GM23338 (cell line): Measurements from ENCODE around the gene CACNA2D4. TPM values are rescaled to one million over a fixed set of nuclear protein-coding genes. Genes with fewer than 3 reads are reported as not detected.

Experiments
- ATAC-seq: fragments of 200-7000 bp; cut with Tn5 transposase; 3 replicates; pipeline ENCODE4 v1.9.1; 2020
- DNase-seq: peaks from one replicate; pipeline ENCODE4 v3.0.0-alpha.2; 2015; ENCODE audit warnings: low spot score
- H2AFZ ChIP-seq: fragments of 200-600 bp; sonication (generic); 2 replicates; pipeline ENCODE4 v1.8.0; 2016; ENCODE audit warnings: antibody characterized with exemption, mild to moderate bottlenecking, moderate library complexity
- H3F3A ChIP-seq: fragments of 200-600 bp; sonication (generic); replicated peaks from 2 replicates; pipeline ENCODE4 v1.8.0; 2017; ENCODE audit warnings: antibody characterized with exemption, mixed run types, low read depth
- H3K27ac ChIP-seq: fragments of 200-600 bp; sonication (generic); 2 replicates; pipeline ENCODE4 v1.6.1; 2016; ENCODE audit warnings: low read depth
- H3K27me3 ChIP-seq: fragments of 200-600 bp; sonication (generic); 2 replicates; pipeline ENCODE4 v1.8.0; 2016; ENCODE audit warnings: mild to moderate bottlenecking, mixed run types, moderate library complexity; ENCODE audit not compliant: insufficient read depth
- H3K36me3 ChIP-seq: fragments of 200-600 bp; sonication (generic); 2 replicates; pipeline ENCODE4 v1.8.0; 2016; ENCODE audit warnings: mild to moderate bottlenecking; ENCODE audit not compliant: insufficient read depth
- H3K4me1 ChIP-seq: fragments of 200-600 bp; sonication (generic); 2 replicates; pipeline ENCODE4 v1.8.0; 2016; ENCODE audit warnings: mild to moderate bottlenecking, moderate library complexity; ENCODE audit not compliant: insufficient read depth
- H3K4me2 ChIP-seq: fragments of 200-600 bp; sonication (generic); 2 replicates; pipeline ENCODE4 v1.7.1; 2017; ENCODE audit warnings: mixed run types
- H3K4me3 ChIP-seq: fragments of 200-600 bp; sonication (generic); 2 replicates; pipeline ENCODE4 v1.6.1; 2016; ENCODE audit warnings: mixed run types
- H3K79me2 ChIP-seq: fragments of 200-600 bp; sonication (generic); replicated peaks from 2 replicates; pipeline ENCODE4 v1.8.0; 2017; ENCODE audit warnings: mild to moderate bottlenecking; ENCODE audit not compliant: insufficient read depth
- H3K9me2 ChIP-seq: fragments of 200-600 bp; sonication (generic); 2 replicates; pipeline ENCODE4 v1.8.0; 2017; ENCODE audit not compliant: insufficient read depth
- H4K20me1 ChIP-seq: fragments of 200-600 bp; sonication (generic); replicated peaks from 2 replicates; pipeline ENCODE4 v1.8.0; 2017; ENCODE audit warnings: mild to moderate bottlenecking; ENCODE audit not compliant: insufficient read depth
- H3K27ac Mint-ChIP-seq: 2 replicates; pipeline ENCODE4 v1.8.0; 2020; ENCODE audit warnings: inconsistent platforms, mild to moderate bottlenecking, moderate library complexity, mixed read lengths
- H3K27me3 Mint-ChIP-seq: 3 replicates; pipeline ENCODE4 v1.8.0; 2022; ENCODE audit warnings: low read depth, mild to moderate bottlenecking, moderate library complexity, mixed read lengths, inconsistent platforms; ENCODE audit not compliant: insufficient read depth, poor library complexity
- H3K36me3 Mint-ChIP-seq: 3 replicates; pipeline ENCODE4 v1.8.0; 2021; ENCODE audit warnings: low read depth, mild to moderate bottlenecking, inconsistent platforms, moderate library complexity, mixed read lengths
- H3K4me1 Mint-ChIP-seq: 3 replicates; pipeline ENCODE4 v1.8.0; 2020; ENCODE audit warnings: mild to moderate bottlenecking, inconsistent platforms, mixed read lengths
- H3K4me3 Mint-ChIP-seq: 3 replicates; pipeline ENCODE4 v1.8.0; 2021; ENCODE audit warnings: moderate library complexity, mild to moderate bottlenecking, inconsistent platforms, mixed read lengths
- H3K9me3 Mint-ChIP-seq: 3 replicates; pipeline ENCODE4 v1.8.0; 2020; ENCODE audit warnings: moderate library complexity, mild to moderate bottlenecking, inconsistent platforms, mixed read lengths
- CREB1 ChIP-seq: fragments of 250-450 bp; sonication (Bioruptor Pico); IDR thresholded peaks from 2 replicates; pipeline ENCODE4 v1.5.0; 2020; ENCODE audit warnings: low read depth, mild to moderate bottlenecking, moderate library complexity
- ETS1 ChIP-seq: IDR thresholded peaks from 2 replicates; pipeline ENCODE4 v1.6.1; 2016; ENCODE audit warnings: antibody characterized with exemption
- EZH2 ChIP-seq: fragments of 200-600 bp; sonication (generic); IDR thresholded peaks from one replicate; pipeline ENCODE4 v1.8.0; 2017; ENCODE audit warnings: antibody characterized with exemption, mild to moderate bottlenecking, low read depth; ENCODE audit not compliant: unreplicated experiment
- EZH2phosphoT487 ChIP-seq: fragments of 200-600 bp; sonication (generic); IDR thresholded peaks from one replicate; pipeline ENCODE4 v1.8.1; 2018; ENCODE audit warnings: antibody characterized with exemption; ENCODE audit not compliant: unreplicated experiment
- JUNB ChIP-seq: IDR thresholded peaks from one replicate; pipeline ENCODE4 v1.6.1; 2016; ENCODE audit warnings: antibody characterized with exemption; ENCODE audit not compliant: unreplicated experiment
- NANOG ChIP-seq: IDR thresholded peaks from 2 replicates; pipeline ENCODE4 v1.6.1; 2016; ENCODE audit warnings: antibody characterized with exemption, borderline replicate concordance
- POLR2AphosphoS5 ChIP-seq: IDR thresholded peaks from 2 replicates; pipeline ENCODE4 v1.6.1; 2016; ENCODE audit warnings: antibody characterized with exemption, low read depth
- REST ChIP-seq: IDR thresholded peaks from one replicate; pipeline ENCODE4 v1.6.1; 2018; ENCODE audit warnings: antibody characterized with exemption; ENCODE audit not compliant: unreplicated experiment
- STAT1 ChIP-seq: IDR thresholded peaks from one replicate; pipeline ENCODE4 v1.6.1; 2016; ENCODE audit warnings: antibody characterized with exemption; ENCODE audit not compliant: unreplicated experiment
- ZNF114 ChIP-seq: fragments of 250-450 bp; sonication (Bioruptor Pico); IDR thresholded peaks from 2 replicates; pipeline ENCODE4 v1.5.0; 2020; ENCODE audit warnings: mild to moderate bottlenecking, moderate library complexity
- ZNF331 ChIP-seq: fragments of 250-450 bp; sonication (Bioruptor Pico); IDR thresholded peaks from 2 replicates; pipeline ENCODE4 v1.5.0; 2020; ENCODE audit warnings: low read depth, mild to moderate bottlenecking, moderate library complexity
- polyA plus RNA-seq: library from polyadenylated mRNA; unstranded; fragments of >200 nt; fragmentation: Nextera tagmentation; extraction: Ambion mirVana; gene quantifications from 2 replicates; pipeline ENCODE4 v1.2.1, GENCODE V29; 2016
- total RNA-seq: library from RNA; depleted of rRNA; stranded (reverse); fragments of >200 nt; shearing (Covaris generic); gene quantifications from 2 replicates; pipeline ENCODE4 v1.2.3, GENCODE V29; 2014
- TF ChIP-seq, protein P1 (sequence below), 2 experiments: fragments of 200-600 bp in 1 of 2; sonication (generic) in 1 of 2; conservative IDR thresholded peaks; 2 replicates each; pipeline versions ENCODE4 v1.5.1 to v1.6.1; 2016 to 2017; ENCODE audit warnings: antibody characterized with exemption in 2 of 2, low read depth in 2 of 2, mild to moderate bottlenecking in 2 of 2, moderate library complexity in 1 of 2

CACNA2D4 gene
- total and polyA plus RNA-seq, 2 experiments from 2014 or later, result 0.07 to 0.24 TPM

DNA sequence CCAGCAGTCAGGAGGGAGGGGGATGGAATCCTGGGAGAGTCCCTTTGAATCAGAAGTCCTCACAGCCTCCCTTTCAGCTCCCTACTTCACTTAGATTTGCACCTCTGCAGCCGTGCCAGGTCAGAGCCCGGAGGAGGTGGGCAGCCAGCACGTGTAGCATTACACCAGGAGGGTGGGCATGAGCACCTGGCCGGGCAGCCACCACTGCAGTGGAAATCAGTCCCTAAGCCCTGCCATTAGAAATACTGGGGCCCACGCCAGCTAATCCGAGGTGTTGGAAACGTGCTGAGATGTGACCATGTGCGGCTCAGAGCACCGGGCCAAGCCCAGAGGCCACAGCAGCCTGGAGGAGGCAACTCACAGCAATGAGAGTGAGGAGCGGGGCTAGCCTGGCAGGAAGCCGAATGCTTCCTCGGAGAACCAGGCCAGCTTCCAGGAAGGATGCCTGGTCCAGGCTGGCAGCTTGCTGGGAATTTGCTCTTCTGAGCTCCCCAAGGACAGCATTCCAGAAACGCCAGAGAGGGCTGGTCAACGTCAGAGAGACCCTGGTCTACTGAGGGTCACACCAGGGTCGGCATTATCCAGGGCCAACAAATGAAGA lies 9.4 kb upstream of the CACNA2D4 start:
- DNase-seq (no peak), ATAC-seq (no peak)
- Mint-ChIP-seq H3K9me3 (no peaks in the 10 kb centered on the region), H3K4me3 (no peak overlapping the region), H3K4me1 (no peaks in the 10 kb centered on the region; the same call in 2 of the 3 replicates), H3K36me3 (no peaks in the 10 kb centered on the region), H3K27ac (no peak overlapping the region), H3K27me3 (peaks cover 16% of the 10 kb centered on the region)
- Histone ChIP-seq H3F3A (peaks cover under 1% of the 10 kb centered on the region; the same call in 1 of the 2 replicates), H3K36me3 (no peaks in the 10 kb centered on the region), H3K27me3 (no peaks in the 10 kb centered on the region), H3K9me2 (no peaks in the 10 kb centered on the region), H3K27ac (no peak overlapping the region), H4K20me1 (no peaks in the 10 kb centered on the region), H3K79me2 (no peaks in the 10 kb centered on the region), H3K4me3 (no peak overlapping the region), H3K4me1 (no peaks in the 10 kb centered on the region), H3K4me2 (no peak overlapping the region), H2AFZ (no peak overlapping the region)
- TF ChIP-seq, protein P1, sequence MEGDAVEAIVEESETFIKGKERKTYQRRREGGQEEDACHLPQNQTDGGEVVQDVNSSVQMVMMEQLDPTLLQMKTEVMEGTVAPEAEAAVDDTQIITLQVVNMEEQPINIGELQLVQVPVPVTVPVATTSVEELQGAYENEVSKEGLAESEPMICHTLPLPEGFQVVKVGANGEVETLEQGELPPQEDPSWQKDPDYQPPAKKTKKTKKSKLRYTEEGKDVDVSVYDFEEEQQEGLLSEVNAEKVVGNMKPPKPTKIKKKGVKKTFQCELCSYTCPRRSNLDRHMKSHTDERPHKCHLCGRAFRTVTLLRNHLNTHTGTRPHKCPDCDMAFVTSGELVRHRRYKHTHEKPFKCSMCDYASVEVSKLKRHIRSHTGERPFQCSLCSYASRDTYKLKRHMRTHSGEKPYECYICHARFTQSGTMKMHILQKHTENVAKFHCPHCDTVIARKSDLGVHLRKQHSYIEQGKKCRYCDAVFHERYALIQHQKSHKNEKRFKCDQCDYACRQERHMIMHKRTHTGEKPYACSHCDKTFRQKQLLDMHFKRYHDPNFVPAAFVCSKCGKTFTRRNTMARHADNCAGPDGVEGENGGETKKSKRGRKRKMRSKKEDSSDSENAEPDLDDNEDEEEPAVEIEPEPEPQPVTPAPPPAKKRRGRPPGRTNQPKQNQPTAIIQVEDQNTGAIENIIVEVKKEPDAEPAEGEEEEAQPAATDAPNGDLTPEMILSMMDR (conservative IDR thresholded peaks at IDR 0.05; ENCODE audit: low read depth in 2 of 2), result no peak

- Histone ChIP-seq H3K36me3 (no peaks in the 10 kb centered on the region), H3K4me2 (no peak overlapping the region), H3K4me1 (no peaks in the 10 kb centered on the region), H3F3A (no peaks in the 10 kb centered on the region), H3K79me2 (no peaks in the 10 kb centered on the region), H4K20me1 (no peaks in the 10 kb centered on the region), H3K4me3 (no peak overlapping the region), H2AFZ (no peak overlapping the region), H3K9me2 (no peaks in the 10 kb centered on the region), H3K27ac (no peak overlapping the region), H3K27me3 (no peaks in the 10 kb centered on the region)
- Mint-ChIP-seq H3K27ac (no peak overlapping the region), H3K4me3 (no peak overlapping the region), H3K9me3 (no peaks in the 10 kb centered on the region), H3K4me1 (no peaks in the 10 kb centered on the region; the same call in 2 of the 3 replicates), H3K27me3 (peaks cover 13% of the 10 kb centered on the region), H3K36me3 (no peaks in the 10 kb centered on the region)
- DNase-seq (no peak), ATAC-seq (no peak)
- no peak for TF ChIP-seq EZH2
- no peak for TF ChIP-seq CREB1 (CRISPR knock-in tag)
- no peak for TF ChIP-seq JUNB
- no peak for TF ChIP-seq POLR2AphosphoS5
- no peak for TF ChIP-seq EZH2phosphoT487
- TF ChIP-seq NANOG, result no peak
- TF ChIP-seq, protein P1 (conservative IDR thresholded peaks at IDR 0.05; ENCODE audit: low read depth in 2 of 2), result no peak
- no peak for TF ChIP-seq ZNF114 (CRISPR knock-in tag)
- no peak for TF ChIP-seq REST
- no peak for TF ChIP-seq ZNF331 (CRISPR knock-in tag)
- no peak for TF ChIP-seq STAT1
- TF ChIP-seq ETS1, result no peak
Measured at GRCh38 chr12:1927051-1927680, 8.7 kb upstream of the CACNA2D4 start.
